Upper lobe of left lung (tissue), 4 donors: ENCODE results near the gene C2CD2L.

ENCODE experiments used
- EP300 ChIP-seq, 4 donors: sonication (generic); formaldehyde crosslinking; IDR thresholded peaks; one replicate each; pipeline ENCODE4 v1.5.1; 2017; ENCODE audit warnings: antibody characterized with exemption in 4 of 4, control low read depth in 2 of 4
- TF ChIP-seq, protein P1 (sequence below), 6 experiments: fragments of 450-650 bp in 4 of 6; fragments of 200-600 bp in 2 of 6; sonication (generic) in 2 of 6; IDR thresholded peaks; one replicate each; pipeline ENCODE4 v1.5.1; 2016 to 2019; ENCODE audit warnings: antibody characterized with exemption in 6 of 6

GRCh38 chr11:119152604-119153003 is 45.5 kb downstream of the C2CD2L start:
- TF ChIP-seq, protein P1, sequence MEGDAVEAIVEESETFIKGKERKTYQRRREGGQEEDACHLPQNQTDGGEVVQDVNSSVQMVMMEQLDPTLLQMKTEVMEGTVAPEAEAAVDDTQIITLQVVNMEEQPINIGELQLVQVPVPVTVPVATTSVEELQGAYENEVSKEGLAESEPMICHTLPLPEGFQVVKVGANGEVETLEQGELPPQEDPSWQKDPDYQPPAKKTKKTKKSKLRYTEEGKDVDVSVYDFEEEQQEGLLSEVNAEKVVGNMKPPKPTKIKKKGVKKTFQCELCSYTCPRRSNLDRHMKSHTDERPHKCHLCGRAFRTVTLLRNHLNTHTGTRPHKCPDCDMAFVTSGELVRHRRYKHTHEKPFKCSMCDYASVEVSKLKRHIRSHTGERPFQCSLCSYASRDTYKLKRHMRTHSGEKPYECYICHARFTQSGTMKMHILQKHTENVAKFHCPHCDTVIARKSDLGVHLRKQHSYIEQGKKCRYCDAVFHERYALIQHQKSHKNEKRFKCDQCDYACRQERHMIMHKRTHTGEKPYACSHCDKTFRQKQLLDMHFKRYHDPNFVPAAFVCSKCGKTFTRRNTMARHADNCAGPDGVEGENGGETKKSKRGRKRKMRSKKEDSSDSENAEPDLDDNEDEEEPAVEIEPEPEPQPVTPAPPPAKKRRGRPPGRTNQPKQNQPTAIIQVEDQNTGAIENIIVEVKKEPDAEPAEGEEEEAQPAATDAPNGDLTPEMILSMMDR (IDR thresholded peaks at IDR 0.05) = no peak
- TF ChIP-seq EP300 (IDR thresholded peaks at IDR 0.05) = no peak
